Testis (tissue), 2 donors: ENCODE data around the gene EPHB4.

ENCODE experiments used
- POLR2A ChIP-seq: fragments of 450-650 bp; IDR thresholded peaks from one replicate; pipeline ENCODE4 v1.6.1; 2017; ENCODE audit warnings: antibody characterized with exemption, mild to moderate bottlenecking, moderate library complexity
- TF ChIP-seq, protein P1 (sequence below), 3 experiments: fragments of 450-650 bp in 2 of 3; fragments of 200-600 bp in 1 of 3; sonication (generic) in 1 of 3; IDR thresholded peaks; one replicate each; pipeline ENCODE4 v1.5.1; 2016 to 2019; ENCODE audit warnings: antibody characterized with exemption in 3 of 3, mild to moderate bottlenecking in 2 of 3, moderate library complexity in 1 of 3

DNA sequence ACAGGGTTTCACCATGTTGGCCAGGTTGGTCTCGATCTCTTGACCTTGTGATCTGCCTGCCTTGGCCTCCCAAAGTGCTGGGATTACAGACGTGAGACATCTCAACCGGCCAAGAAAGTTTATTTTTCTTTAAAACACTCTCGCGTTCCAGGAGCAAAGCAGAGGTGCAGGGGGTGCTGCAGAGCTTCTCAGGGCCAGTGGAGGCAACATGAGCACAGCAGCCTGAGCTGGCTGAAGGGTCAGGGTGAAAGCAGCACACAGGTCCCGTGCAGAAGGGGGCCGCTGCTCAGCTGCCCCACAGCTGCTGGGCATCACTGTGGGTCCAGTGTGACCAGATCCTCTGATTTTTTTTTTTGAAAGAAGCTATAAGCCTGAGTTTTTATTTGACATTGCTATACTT is 46.1 kb downstream of the EPHB4 start:
- TF ChIP-seq, protein P1, sequence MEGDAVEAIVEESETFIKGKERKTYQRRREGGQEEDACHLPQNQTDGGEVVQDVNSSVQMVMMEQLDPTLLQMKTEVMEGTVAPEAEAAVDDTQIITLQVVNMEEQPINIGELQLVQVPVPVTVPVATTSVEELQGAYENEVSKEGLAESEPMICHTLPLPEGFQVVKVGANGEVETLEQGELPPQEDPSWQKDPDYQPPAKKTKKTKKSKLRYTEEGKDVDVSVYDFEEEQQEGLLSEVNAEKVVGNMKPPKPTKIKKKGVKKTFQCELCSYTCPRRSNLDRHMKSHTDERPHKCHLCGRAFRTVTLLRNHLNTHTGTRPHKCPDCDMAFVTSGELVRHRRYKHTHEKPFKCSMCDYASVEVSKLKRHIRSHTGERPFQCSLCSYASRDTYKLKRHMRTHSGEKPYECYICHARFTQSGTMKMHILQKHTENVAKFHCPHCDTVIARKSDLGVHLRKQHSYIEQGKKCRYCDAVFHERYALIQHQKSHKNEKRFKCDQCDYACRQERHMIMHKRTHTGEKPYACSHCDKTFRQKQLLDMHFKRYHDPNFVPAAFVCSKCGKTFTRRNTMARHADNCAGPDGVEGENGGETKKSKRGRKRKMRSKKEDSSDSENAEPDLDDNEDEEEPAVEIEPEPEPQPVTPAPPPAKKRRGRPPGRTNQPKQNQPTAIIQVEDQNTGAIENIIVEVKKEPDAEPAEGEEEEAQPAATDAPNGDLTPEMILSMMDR (IDR thresholded peaks at IDR 0.05) = no peak
- TF ChIP-seq POLR2A = no peak
